ENCODE measurements around the gene SH3PXD2A.

- TF ChIP-seq CTCF (conservative IDR thresholded peaks at IDR 0.05 in 1 of 2, IDR thresholded peaks at IDR 0.05 in 1 of 2; ENCODE audit: extremely low read depth in 1 of 2, insufficient read depth in 1 of 2, low read depth in 1 of 2, low read length in 2 of 2) = no peak
- TF ChIP-seq EZH2 (IDR thresholded peaks at IDR 0.05; ENCODE audit: borderline replicate concordance, low read length) = no peak
These were observed 43.9 kb downstream of the SH3PXD2A start for GRCh38 chr10:103811463-103811862.

Measured in mammary epithelial cell (primary cell).